ENCODE data around the gene ADSS1. TPM values are rescaled to one million over a fixed set of nuclear protein-coding genes. Genes with fewer than 3 reads are reported as not detected.
"Not testable (repeated sequence)": the region's sequence is repeated elsewhere in the genome, so short reads cannot be mapped to it uniquely, and the experiment has no call there.

The ADSS1 gene
- polyA plus RNA-seq, 3 donors from 2014 or later, result 0.43 to 2.4 (median 1.2) TPM

- no peaks in the 10 kb centered on the region for H3K36me3 Mint-ChIP-seq
- H3K27ac Mint-ChIP-seq, result no peak overlapping the region
- DNase-seq, result no peak
- no peaks in the 10 kb centered on the region for H3K9me3 Mint-ChIP-seq
- H3K4me3 Mint-ChIP-seq, result no peak overlapping the region
- peaks cover 0 to 3% of the 10 kb centered on the region in 2 donors for H3K4me1 Mint-ChIP-seq
- H3K27me3 Mint-ChIP-seq (ENCODE audit: low read depth in 3 of 3), result no peaks in the 10 kb centered on the region
Measured at GRCh38 chr14:104744484-104744883, 20.5 kb downstream of the ADSS1 start.

- H3K4me1 Mint-ChIP-seq, result peaks cover 0 to 3% of the 10 kb centered on the region in 2 donors
- no peaks in the 10 kb centered on the region for H3K27me3 Mint-ChIP-seq (ENCODE audit: low read depth in 3 of 3)
- H3K27ac Mint-ChIP-seq, result no peak overlapping the region
- H3K36me3 Mint-ChIP-seq, result no peaks in the 10 kb centered on the region
- no peak for DNase-seq
- no peak overlapping the region for H3K4me3 Mint-ChIP-seq
- no peaks in the 10 kb centered on the region for H3K9me3 Mint-ChIP-seq
Measured at GRCh38 chr14:104745431-104745830, 21.4 kb downstream of the ADSS1 start.

GRCh38 chr14:104746071-104746545 is 22.1 kb downstream of the ADSS1 start:
- DNase-seq, result no peak
- H3K4me3 Mint-ChIP-seq, result no peak overlapping the region
- H3K9me3 Mint-ChIP-seq, result no peaks in the 10 kb centered on the region

GRCh38 chr14:104746934-104747481 is 23.0 kb downstream of the ADSS1 start:
- Mint-ChIP-seq H3K27me3 (ENCODE audit: low read depth in 3 of 3) (no peaks in the 10 kb centered on the region), H3K36me3 (no peaks in the 10 kb centered on the region), H3K27ac (no peak overlapping the region), H3K9me3 (no peaks in the 10 kb centered on the region), H3K4me1 (peaks cover 0 to 6% of the 10 kb centered on the region in 2 donors), H3K4me3 (no peak overlapping the region)
- DNase-seq, result no peak

More at GRCh38 chr14:104746071-104746545, 22.1 kb downstream of the ADSS1 start:
- H3K4me1 Mint-ChIP-seq, result peaks cover 0 to 6% of the 10 kb centered on the region in 2 donors
- H3K36me3 Mint-ChIP-seq, result no peaks in the 10 kb centered on the region
- H3K27ac Mint-ChIP-seq, result no peak overlapping the region
- no peaks in the 10 kb centered on the region for H3K27me3 Mint-ChIP-seq (ENCODE audit: low read depth in 3 of 3)

- H3K4me3 Mint-ChIP-seq, result no peak overlapping the region
- peaks cover 4 to 5% (median 4%) of the 10 kb centered on the region in 3 donors for H3K27me3 Mint-ChIP-seq (ENCODE audit: low read depth in 3 of 3)
- H3K9me3 Mint-ChIP-seq, result no peaks in the 10 kb centered on the region
- H3K36me3 Mint-ChIP-seq, result no peaks in the 10 kb centered on the region
- DNase-seq, result no peak
- H3K4me1 Mint-ChIP-seq, result peaks cover 7 to 11% of the 10 kb centered on the region in 2 donors
- no peak overlapping the region for H3K27ac Mint-ChIP-seq
Measured at GRCh38 chr14:104747876-104748275, 23.8 kb downstream of the ADSS1 start.

GRCh38 chr14:104749111-104749649 is 25.2 kb downstream of the ADSS1 start:
- H3K27ac Mint-ChIP-seq, result no peak overlapping the region

GRCh38 chr14:104750056-104750752 is 26.2 kb downstream of the ADSS1 start:
- Mint-ChIP-seq H3K36me3 (peaks cover 0 to 1% (median 0%) of the 10 kb centered on the region in 3 donors), H3K4me3 (peak overlapping the region in 2 of 5 donors; percentile 51 to 61), H3K27ac (peak overlapping the region in 3 of 6 donors; percentile 10 to 35 (median 28))

More at GRCh38 chr14:104749111-104749649, 25.2 kb downstream of the ADSS1 start:
- Mint-ChIP-seq H3K4me3 (no peak overlapping the region), H3K9me3 (no peaks in the 10 kb centered on the region), H3K27me3 (ENCODE audit: low read depth in 3 of 3) (peaks cover 4 to 8% (median 8%) of the 10 kb centered on the region in 3 donors), H3K4me1 (peaks cover 16 to 21% of the 10 kb centered on the region in 2 donors), H3K36me3 (no peaks in the 10 kb centered on the region)
- DNase-seq, result no peak

GRCh38 chr14:104750753-104751057 is 26.7 kb downstream of the ADSS1 start:
- peak overlapping the region in 3 of 6 donors; percentile 10 to 35 (median 22) for H3K27ac Mint-ChIP-seq
- not testable (repeated sequence) for H3K36me3 Mint-ChIP-seq, H3K9me3 Mint-ChIP-seq, DNase-seq
- peaks cover 4 to 12% (median 12%) of the 10 kb centered on the region in 3 donors for H3K27me3 Mint-ChIP-seq (ENCODE audit: low read depth in 3 of 3)
- peaks cover 28 to 33% of the 10 kb centered on the region in 2 donors for H3K4me1 Mint-ChIP-seq
- peak overlapping the region in 3 of 5 donors; percentile 32 to 57 (median 35) for H3K4me3 Mint-ChIP-seq

More at GRCh38 chr14:104750056-104750752, 26.2 kb downstream of the ADSS1 start:
- Mint-ChIP-seq H3K27me3 (ENCODE audit: low read depth in 3 of 3) (peaks cover 4 to 12% (median 11%) of the 10 kb centered on the region in 3 donors), H3K9me3 (no peaks in the 10 kb centered on the region), H3K4me1 (peaks cover 26 to 32% of the 10 kb centered on the region in 2 donors)
- no peak for DNase-seq

- peak overlapping the region; percentile 88 to 93 (median 92) for H3K4me3 Mint-ChIP-seq
- H3K36me3 Mint-ChIP-seq, result peaks cover 0 to 3% (median 0%) of the 10 kb centered on the region in 3 donors
- H3K9me3 Mint-ChIP-seq, result no peaks in the 10 kb centered on the region
- DNase-seq, result no peak
- H3K4me1 Mint-ChIP-seq, result peaks cover 28 to 36% of the 10 kb centered on the region in 2 donors
- H3K27me3 Mint-ChIP-seq (ENCODE audit: low read depth in 3 of 3), result peaks cover 4 to 13% (median 12%) of the 10 kb centered on the region in 3 donors
- peak overlapping the region in 5 of 6 donors; percentile 73 to 96 (median 90) for H3K27ac Mint-ChIP-seq
Measured at GRCh38 chr14:104751539-104752422, 27.8 kb downstream of the ADSS1 start.

GRCh38 chr14:104752423-104752734 is 28.4 kb downstream of the ADSS1 start:
- H3K9me3 Mint-ChIP-seq, result no peaks in the 10 kb centered on the region
- H3K36me3 Mint-ChIP-seq, result peaks cover 0 to 5% (median 3%) of the 10 kb centered on the region in 3 donors
- H3K27me3 Mint-ChIP-seq (ENCODE audit: low read depth in 3 of 3), result peaks cover 4 to 13% (median 12%) of the 10 kb centered on the region in 3 donors
- no peak for DNase-seq
- H3K4me1 Mint-ChIP-seq, result peaks cover 28 to 39% of the 10 kb centered on the region in 2 donors
- H3K4me3 Mint-ChIP-seq, result peak overlapping the region; percentile 88 to 93 (median 92)
- peak overlapping the region; percentile 73 to 96 (median 89) for H3K27ac Mint-ChIP-seq

- DNase-seq, result peak; percentile 99
- peaks cover 4 to 13% (median 12%) of the 10 kb centered on the region in 3 donors for H3K27me3 Mint-ChIP-seq (ENCODE audit: low read depth in 3 of 3)
- peak within 1 kb of the TSS; percentile 85 to 96 (median 89) for H3K27ac Mint-ChIP-seq
- peaks cover 0 to 5% (median 3%) of the 10 kb centered on the region in 3 donors for H3K36me3 Mint-ChIP-seq
- peaks cover 28 to 39% of the 10 kb centered on the region in 2 donors for H3K4me1 Mint-ChIP-seq
- peak within 1 kb of the TSS; percentile 88 to 93 (median 92) for H3K4me3 Mint-ChIP-seq
- H3K9me3 Mint-ChIP-seq, result no peaks in the 10 kb centered on the region
Measured at GRCh38 chr14:104752735-104753527, 28.9 kb downstream of the ADSS1 start, which contains the start of gene SIVA1. Gene SIVA1, plus strand, starts transcription at chr14:104753147. Its CDS starts 55 bp downstream, at chr14:104753202.

GRCh38 chr14:104753528-104754212 is 29.6 kb downstream of the ADSS1 start:
- H3K9me3 Mint-ChIP-seq, result no peaks in the 10 kb centered on the region
- H3K36me3 Mint-ChIP-seq, result peaks cover 0 to 5% (median 3%) of the 10 kb centered on the region in 3 donors
- DNase-seq, result peak in 2 of 3 donors; percentile 12 to 15
- H3K4me3 Mint-ChIP-seq, result peak overlapping the region; percentile 78 to 93 (median 82)
- peaks cover 28 to 38% of the 10 kb centered on the region in 2 donors for H3K4me1 Mint-ChIP-seq
- peak overlapping the region; percentile 72 to 89 (median 84) for H3K27ac Mint-ChIP-seq
- peaks cover 4 to 13% (median 12%) of the 10 kb centered on the region in 3 donors for H3K27me3 Mint-ChIP-seq (ENCODE audit: low read depth in 3 of 3)
